ENCODE data around the gene LILRB5. TPM values are rescaled to one million over a fixed set of nuclear protein-coding genes. Genes with fewer than 3 reads are reported as not detected.
A peak's percentile ranks its signal among the peaks of the same experiment; 100 is the strongest.

The LILRB5 gene
- total and polyA plus RNA-seq, 2 of the 8 experiments (the other 6 are each of a cell fraction or from before 2014, with no cell fraction given): 0.05 TPM; not detected in 1

DNA sequence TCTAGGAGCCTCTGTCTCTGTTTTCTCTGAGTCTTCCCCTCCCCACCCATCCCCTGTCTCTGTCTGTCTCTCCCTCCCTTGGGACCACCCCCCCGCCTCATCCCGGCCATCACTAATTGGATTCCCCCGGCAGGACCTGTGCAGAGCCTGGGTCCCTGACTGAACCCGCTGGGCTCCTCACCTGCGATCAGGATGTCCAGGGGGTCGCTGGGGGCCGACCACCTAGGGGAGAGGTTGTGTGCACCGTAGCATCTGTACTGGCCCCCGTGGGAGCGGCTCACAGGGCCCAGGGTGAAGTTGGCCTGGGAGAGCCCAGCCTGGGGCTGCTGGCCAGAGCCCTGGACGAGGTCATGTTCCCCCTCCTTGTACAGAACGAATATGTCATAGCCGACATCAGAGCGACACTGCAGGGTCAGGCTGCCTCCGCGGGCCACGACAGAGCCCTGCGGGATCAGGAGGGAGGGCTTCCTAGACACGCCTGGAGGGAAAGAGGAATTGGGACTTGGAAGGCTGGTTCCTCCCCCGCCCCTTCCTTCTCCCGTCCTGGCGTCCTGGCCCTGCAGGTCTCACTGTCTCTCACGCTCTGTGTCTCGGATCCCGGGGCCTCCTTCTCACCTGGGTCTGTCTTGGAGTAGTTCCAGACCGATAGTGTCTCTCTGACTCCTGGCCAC lies 1.8 kb downstream of the LILRB5 start:
- WGBS, 2 experiments (ENCODE audit: extremely low coverage in 1 of 2, insufficient coverage in 1 of 2, insufficient read length in 1 of 2, insufficient replicate concordance in 2 of 2, low coverage in 1 of 2, low lambda C conversion rate in 2 of 2, missing lambda C conversion rate in 1 of 2): 87% methylated on average over 21 of the region's 26 CpGs; no CpG with 5 or more reads in 1 of the 2 experiments
- H4K91ac ChIP-seq (replicated peaks; ENCODE audit: insufficient read length, low read length): no peak overlapping the region
- no peak overlapping the region for H3K56ac ChIP-seq (replicated peaks; ENCODE audit: insufficient read length, low read depth, low read length)
- H2BK20ac ChIP-seq (ENCODE audit: low read length): no peak overlapping the region
- no peak overlapping the region for H2BK5ac ChIP-seq (ENCODE audit: low read depth, low read length)
- H4K20me1 ChIP-seq (replicated peaks in 1 of 2; ENCODE audit: control insufficient read depth in 1 of 2, insufficient read depth in 2 of 2, low read length in 2 of 2): no peaks in the 10 kb centered on the region
- no peak for FAIRE-seq
- no peaks in the 10 kb centered on the region for H3K79me2 ChIP-seq (ENCODE audit: control insufficient read depth in 1 of 2, insufficient read depth in 2 of 2, low read length in 2 of 2)
- no peak overlapping the region for H2AFZ ChIP-seq (ENCODE audit: low read length)
- H3K27ac ChIP-seq (ENCODE audit: low read depth, low read length): no peak overlapping the region
- no peak overlapping the region for H3K14ac ChIP-seq (ENCODE audit: insufficient read length)
- no peaks in the 10 kb centered on the region for H3K9me3 ChIP-seq (ENCODE audit: insufficient read depth in 2 of 2, low read depth in 1 of 2, low read length in 1 of 2)
- H4K8ac ChIP-seq (ENCODE audit: extremely low read depth, insufficient read depth, low read length): 0 out of 2 replicates have a peak overlapping the region, but pooled peaks have one; percentile 42
- CTCF ChIA-PET (ENCODE audit: partially characterized antibody): interaction anchor here (0.5 to 2.7 kb wide), 3 partner anchors 11 to 101 kb away, joined by 3 to 35 read pairs (median 3); no protein-coding TSS in a partner anchor
- no peaks in the 10 kb centered on the region for H3K23me2 ChIP-seq (ENCODE audit: low read depth, low read length)
- H2AK5ac ChIP-seq (ENCODE audit: low read depth, low read length): no peak overlapping the region
- 0 out of 2 replicates have a peak overlapping the region, but pooled peaks have one; percentile 27 for H2BK12ac ChIP-seq (ENCODE audit: low read depth, low read length)
- H3K4ac ChIP-seq (replicated peaks; ENCODE audit: insufficient read length, low read depth, low read length): no peak overlapping the region
- no peak overlapping the region for H3K4me3 ChIP-seq (ENCODE audit: extremely low read depth in 1 of 4, insufficient read depth in 2 of 4, low read depth in 3 of 4, low read length in 4 of 4)
- no peak overlapping the region for H4K5ac ChIP-seq (ENCODE audit: insufficient read length, low read depth, low read length)
- H3K27me3 ChIP-seq (replicated peaks in 1 of 4; ENCODE audit: control insufficient read depth in 3 of 4, extremely low read depth in 1 of 4, insufficient read depth in 3 of 4, low read length in 3 of 4): no peaks in the 10 kb centered on the region; a peak in 2 of 7 replicates
- H3K4me2 ChIP-seq (ENCODE audit: insufficient read depth in 1 of 2, low read depth in 2 of 2, low read length in 2 of 2): no peak overlapping the region
- POLR2A ChIA-PET (ENCODE audit: partially characterized antibody): interaction anchor here (1.0 to 2.3 kb wide), 3 partner anchors 50 to 56 kb away, joined by 3 to 8 read pairs (median 8); no protein-coding TSS in a partner anchor
- DNase-seq (ENCODE audit: low read depth in 1 of 2, low spot score in 2 of 2): peak in 1 of 2 experiments; percentile 41
- no peaks in the 10 kb centered on the region for H3K79me1 ChIP-seq (ENCODE audit: low read depth, low read length)
- no peak overlapping the region for H2BK15ac ChIP-seq (ENCODE audit: low read length)
- peaks cover 0 to 13% (median 1%) of the 10 kb centered on the region in 4 experiments; a peak in 4 of 7 replicates for H3K4me1 ChIP-seq (replicated peaks in 1 of 4; ENCODE audit: control insufficient read depth in 3 of 4, insufficient read depth in 4 of 4, low read length in 3 of 4)
- H3K9ac ChIP-seq (replicated peaks in 1 of 4; ENCODE audit: extremely low read depth in 1 of 4, low read depth in 3 of 4, low read length in 3 of 4): no peak overlapping the region
- H3K23ac ChIP-seq (ENCODE audit: insufficient read length): no peak overlapping the region
- H3K36me3 ChIP-seq (ENCODE audit: control insufficient read depth in 2 of 4, insufficient read depth in 4 of 4, low read length in 3 of 4): no peaks in the 10 kb centered on the region
- H2BK120ac ChIP-seq (replicated peaks; ENCODE audit: low read depth, low read length): no peak overlapping the region
- H3K18ac ChIP-seq (ENCODE audit: extremely low read depth, low read length): no peak overlapping the region
- no peak for TF ChIP-seq HDAC2 (IDR thresholded peaks at IDR 0.05; ENCODE audit: borderline replicate concordance in 1 of 2, low read depth in 2 of 2, low read length in 2 of 2)
- TF ChIP-seq POLR2A (IDR thresholded peaks at IDR 0.05; ENCODE audit: control extremely low read depth in 1 of 2, low read depth in 2 of 2, low read length in 2 of 2): no peak
- no peak for TF ChIP-seq CTBP2 (IDR thresholded peaks at IDR 0.05; ENCODE audit: borderline replicate concordance, insufficient read depth, insufficient read length, low read length)
- no peak for TF ChIP-seq GTF2F1 (IDR thresholded peaks at IDR 0.05; ENCODE audit: borderline replicate concordance, low read depth, low read length)

Data from H1 (cell line).